PC-3 (cell line): ENCODE results near the gene NARS2.

Experiments
- CTCF ChIP-seq: fragments of 300-600 bp; sonication (generic); conservative IDR thresholded peaks from 2 replicates; pipeline ENCODE4 v1.5.1; 2017; ENCODE audit warnings: antibody characterized with exemption, low read depth, mild to moderate bottlenecking, low read length
- EZH2 ChIP-seq: fragments of 300-600 bp; sonication (generic); IDR thresholded peaks from one replicate; pipeline ENCODE4 v1.6.1; 2017; ENCODE audit warnings: antibody characterized with exemption, mild to moderate bottlenecking, low read length; ENCODE audit not compliant: unreplicated experiment
- EZH2phosphoT487 ChIP-seq: fragments of 300-600 bp; sonication (generic); IDR thresholded peaks from 2 replicates; pipeline ENCODE4 v1.6.1; 2018; ENCODE audit warnings: mild to moderate bottlenecking, antibody characterized with exemption, low read length, borderline replicate concordance

GRCh38 chr11:78405805-78406204 is 168.9 kb downstream of the NARS2 start:
- no peak for TF ChIP-seq CTCF
- TF ChIP-seq EZH2: no peak
- TF ChIP-seq EZH2phosphoT487: no peak
